GM12873 (cell line): ENCODE measurements around the gene MSI2.

Source experiments
- CTCF ChIP-seq: IDR thresholded peaks from 2 replicates; pipeline ENCODE4 v1.5.1; 2012; ENCODE audit warnings: low read depth, mild to moderate bottlenecking, moderate library complexity, low read length, control low read depth; ENCODE audit not compliant: insufficient read depth; ENCODE audit errors: missing control alignments

The MSI2 gene

GRCh38 chr17:57730026-57730701, 473.8 kb downstream of the MSI2 start:
- no peak for TF ChIP-seq CTCF

GRCh38 chr17:57732062-57732461, 475.7 kb downstream of the MSI2 start:
- no peak for TF ChIP-seq CTCF

- no peak for TF ChIP-seq CTCF
Measured at GRCh38 chr17:57733085-57733484, 476.8 kb downstream of the MSI2 start.
